22Rv1 (cell line): Measurements from ENCODE around the gene SREBF2.

ENCODE experiments used
- H3K27ac ChIP-seq: fragments of 450-650 bp; 2 replicates; pipeline ENCODE4 v1.5.1; 2017
- ZFX ChIP-seq: fragments of 450-650 bp; IDR thresholded peaks from 2 replicates; pipeline ENCODE4 v1.6.1; 2017; ENCODE audit warnings: antibody characterized with exemption, borderline replicate concordance
- TF ChIP-seq, protein P1 (sequence below): fragments of 450-650 bp; IDR thresholded peaks from 2 replicates; pipeline ENCODE4 v1.5.1; 2017; ENCODE audit warnings: mild to moderate bottlenecking

Gene SREBF2

GRCh38 chr22:41870786-41871185, 37.9 kb downstream of the SREBF2 start:
- no peak for TF ChIP-seq ZFX
- TF ChIP-seq, protein P1, sequence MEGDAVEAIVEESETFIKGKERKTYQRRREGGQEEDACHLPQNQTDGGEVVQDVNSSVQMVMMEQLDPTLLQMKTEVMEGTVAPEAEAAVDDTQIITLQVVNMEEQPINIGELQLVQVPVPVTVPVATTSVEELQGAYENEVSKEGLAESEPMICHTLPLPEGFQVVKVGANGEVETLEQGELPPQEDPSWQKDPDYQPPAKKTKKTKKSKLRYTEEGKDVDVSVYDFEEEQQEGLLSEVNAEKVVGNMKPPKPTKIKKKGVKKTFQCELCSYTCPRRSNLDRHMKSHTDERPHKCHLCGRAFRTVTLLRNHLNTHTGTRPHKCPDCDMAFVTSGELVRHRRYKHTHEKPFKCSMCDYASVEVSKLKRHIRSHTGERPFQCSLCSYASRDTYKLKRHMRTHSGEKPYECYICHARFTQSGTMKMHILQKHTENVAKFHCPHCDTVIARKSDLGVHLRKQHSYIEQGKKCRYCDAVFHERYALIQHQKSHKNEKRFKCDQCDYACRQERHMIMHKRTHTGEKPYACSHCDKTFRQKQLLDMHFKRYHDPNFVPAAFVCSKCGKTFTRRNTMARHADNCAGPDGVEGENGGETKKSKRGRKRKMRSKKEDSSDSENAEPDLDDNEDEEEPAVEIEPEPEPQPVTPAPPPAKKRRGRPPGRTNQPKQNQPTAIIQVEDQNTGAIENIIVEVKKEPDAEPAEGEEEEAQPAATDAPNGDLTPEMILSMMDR, result no peak
- no peak overlapping the region for H3K27ac ChIP-seq

- H3K27ac ChIP-seq, result no peak overlapping the region
- TF ChIP-seq ZFX, result no peak
- TF ChIP-seq, protein P1, result no peak
These were observed 40.5 kb downstream of the SREBF2 start for GRCh38 chr22:41873391-41873790.

DNA sequence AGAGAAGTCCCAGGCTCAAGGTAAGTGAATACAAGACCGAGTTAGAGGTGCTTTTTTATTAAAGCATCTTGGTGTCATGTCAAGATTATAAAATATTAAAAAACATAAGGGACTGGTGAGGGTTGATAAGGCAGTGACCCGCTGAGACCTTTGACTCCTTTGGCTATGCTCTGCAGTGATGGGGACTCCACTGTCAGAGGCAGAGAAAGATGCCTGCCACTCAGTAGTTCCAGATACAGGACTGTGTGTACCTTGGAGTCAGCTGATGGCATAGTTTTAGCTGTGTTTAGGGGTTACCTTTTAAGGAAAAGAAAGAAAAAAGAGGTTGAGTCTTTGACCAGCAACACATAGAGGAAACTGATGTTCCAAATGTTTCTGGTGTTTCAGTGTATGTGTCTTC, 41.2 kb downstream of the SREBF2 start:
- TF ChIP-seq, protein P1, result no peak
- no peak for TF ChIP-seq ZFX

DNA sequence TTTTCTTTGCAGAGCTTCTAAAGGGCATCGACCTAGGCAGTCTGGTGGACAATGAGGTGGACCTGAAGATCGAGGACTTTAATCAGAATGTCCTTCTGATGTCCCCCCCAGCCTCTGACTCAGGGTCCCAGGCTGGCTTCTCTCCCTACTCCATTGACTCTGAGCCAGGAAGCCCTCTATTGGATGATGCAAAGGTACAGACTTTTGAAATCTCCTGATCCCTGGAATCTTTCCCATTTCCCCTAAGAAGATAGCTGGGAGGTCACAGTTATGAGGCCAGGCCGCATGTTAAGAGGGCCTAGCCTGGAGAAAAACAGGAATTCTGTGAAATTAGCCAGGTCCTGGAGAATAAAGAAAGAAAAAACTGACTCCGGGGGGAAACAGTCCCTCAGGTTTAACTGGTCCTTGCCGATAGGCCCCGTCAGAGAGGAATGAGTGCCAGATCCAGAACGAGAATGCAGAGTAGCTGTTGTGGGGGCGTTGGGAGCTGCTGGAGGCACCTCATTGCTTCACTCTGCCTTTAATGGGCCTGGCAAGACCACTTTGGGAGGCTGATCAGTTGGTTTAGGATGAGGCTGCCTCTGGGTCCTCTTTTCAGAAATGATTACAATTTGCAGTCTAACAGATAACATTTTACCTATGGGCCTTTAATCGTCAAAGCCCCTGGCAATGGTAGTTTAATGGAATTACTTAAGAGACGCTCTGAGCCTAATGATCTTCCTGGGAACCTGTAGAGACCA, 42.8 kb downstream of the SREBF2 start:
- H3K27ac ChIP-seq, result no peak overlapping the region
- TF ChIP-seq ZFX, result no peak
- TF ChIP-seq, protein P1, result no peak

More for the DNA sequence above, 41.2 kb downstream of the SREBF2 start:
- H3K27ac ChIP-seq, result no peak overlapping the region

DNA sequence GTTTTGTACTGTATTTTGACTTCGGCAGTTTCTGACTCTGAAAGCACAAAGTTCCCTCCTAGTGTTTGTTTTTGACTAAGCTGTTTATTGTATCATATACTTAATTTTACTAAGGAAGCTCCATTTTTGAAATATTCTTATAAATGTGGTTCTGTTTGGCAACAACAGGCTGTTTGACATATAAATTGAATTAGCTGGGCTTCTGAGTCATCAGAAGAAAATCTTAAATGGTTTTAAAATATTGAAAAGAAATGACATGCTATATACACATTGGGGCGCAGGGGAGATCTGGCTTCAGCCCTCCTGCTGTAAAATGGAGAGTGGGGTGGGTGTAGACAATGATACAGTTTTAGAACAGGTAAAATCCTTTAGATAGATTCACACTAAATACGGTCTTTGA, 43.4 kb downstream of the SREBF2 start:
- TF ChIP-seq ZFX, result no peak
- TF ChIP-seq, protein P1, result no peak

GRCh38 chr22:41876675-41877074, 43.8 kb downstream of the SREBF2 start:
- TF ChIP-seq, protein P1, result no peak
- no peak for TF ChIP-seq ZFX
- no peak overlapping the region for H3K27ac ChIP-seq

More for the DNA sequence above, 43.4 kb downstream of the SREBF2 start:
- H3K27ac ChIP-seq, result no peak overlapping the region

- no peak for TF ChIP-seq ZFX
- TF ChIP-seq, protein P1, result no peak
- H3K27ac ChIP-seq, result no peak overlapping the region
These were observed 47.7 kb downstream of the SREBF2 start for GRCh38 chr22:41880653-41881052.
